HepG2 (cell line): ENCODE data around the gene NLRP6. TPM values are rescaled to one million over a fixed set of nuclear protein-coding genes. Genes with fewer than 3 reads are reported as not detected.
A peak's percentile ranks its signal among the peaks of the same experiment; 100 is the strongest.

Experiments used
- ATAC-seq: fragments of 200-7000 bp; cut with Tn5 transposase; 3 replicates; pipeline ENCODE4 v1.9.1; 2020; ENCODE audit warnings: mild to moderate bottlenecking, moderate library complexity
- BruUV-seq: library from RNA; stranded (reverse); fragments of 400-500 nt; replicated peaks from 2 replicates; lab custom pipeline; 2021; lab: Mats Ljungman, UMichigan
- CTCF ChIA-PET: fragments of 300-600 bp; formaldehyde crosslinking; extraction: SDS; loops from one replicate; lab custom pipeline; 2021; ENCODE audit warnings: low total read pairs, inconsistent platforms, low intra/inter-chr PET ratio; lab: Yijun Ruan, JAX
- POLR2A ChIA-PET: fragments of 350-600 bp; sonication (Branson Sonifier 250); formaldehyde crosslinking; loops from one replicate; lab custom pipeline; 2020; ENCODE audit warnings: antibody characterized with exemption, inconsistent platforms; lab: Yijun Ruan, JAX
- DNase-seq: peaks from one replicate; pipeline ENCODE4 v3.0.0-alpha.2; 2015; ENCODE audit warnings: low spot score
- FAIRE-seq: peaks from 3 replicates; lab custom pipeline; 2011; peaks lifted over from hg19 to GRCh38; lab: Jason Lieb, UNC
- H2AFZ ChIP-seq: one replicate; pipeline ENCODE4 v1.6.1; 2011; ENCODE audit warnings: low read length, inconsistent platforms
- H3K27ac ChIP-seq: fragments of 300-600 bp; 3 replicates; pipeline ENCODE4 v1.8.0; 2011; ENCODE audit warnings: mixed run types, mild to moderate bottlenecking, mixed read lengths, low read length, inconsistent platforms; ENCODE audit not compliant: insufficient read depth; ENCODE audit errors: extremely low read length
- H3K27me3 ChIP-seq, 2 experiments: fragments of 200-600 bp in 1 of 2; 2 replicates in 1 of 2; 3 replicates in 1 of 2; pipeline versions ENCODE4 v1.6.0 to v1.8.0; 2011; ENCODE audit warnings: low read length in 2 of 2, mild to moderate bottlenecking in 2 of 2, moderate library complexity in 2 of 2, inconsistent platforms in 1 of 2; ENCODE audit not compliant: insufficient read depth in 2 of 2, control insufficient read depth in 1 of 2
- H3K36me3 ChIP-seq, 2 experiments: fragments of 200-600 bp in 1 of 2; replicated peaks in 1 of 2; 2 replicates in 1 of 2; 3 replicates in 1 of 2; pipeline versions ENCODE4 v1.5.1 to v1.8.0; 2011; ENCODE audit warnings: low read length in 2 of 2, inconsistent platforms in 1 of 2; ENCODE audit not compliant: insufficient read depth in 2 of 2, control insufficient read depth in 1 of 2
- H3K4me1 ChIP-seq: 2 replicates; pipeline ENCODE4 v1.5.1; 2012; ENCODE audit warnings: low read length, inconsistent platforms; ENCODE audit not compliant: insufficient read depth
- H3K4me2 ChIP-seq: 2 replicates; pipeline ENCODE4 v1.6.0; 2011; ENCODE audit warnings: low read depth, low read length, inconsistent platforms
- H3K4me3 ChIP-seq, 3 experiments: fragments of 200-600 bp in 1 of 3; sonication (generic), shearing (Covaris generic) in 1 of 3; replicated peaks in 1 of 3; 2 replicates each; pipeline ENCODE4 v1.5.1; 2011 to 2016; ENCODE audit warnings: low read length in 3 of 3, inconsistent platforms in 2 of 3, low read depth in 2 of 3, mild to moderate bottlenecking in 2 of 3, control low read depth in 1 of 3, mixed read lengths in 1 of 3; ENCODE audit not compliant: insufficient read depth in 1 of 3
- H3K79me2 ChIP-seq: one replicate; pipeline ENCODE4 v1.6.1; 2011; ENCODE audit warnings: low read length, inconsistent platforms; ENCODE audit not compliant: insufficient read depth
- H3K9ac ChIP-seq: 2 replicates; pipeline ENCODE4 v1.6.0; 2011; ENCODE audit warnings: mild to moderate bottlenecking, low read depth, low read length, inconsistent platforms; ENCODE audit not compliant: insufficient read depth
- H3K9me3 ChIP-seq: 2 replicates; pipeline ENCODE4 v1.5.1; 2012; ENCODE audit warnings: mild to moderate bottlenecking, low read length
- H4K20me1 ChIP-seq: 2 replicates; pipeline ENCODE4 v1.6.0; 2011; ENCODE audit warnings: inconsistent platforms, mild to moderate bottlenecking, low read length, moderate library complexity; ENCODE audit not compliant: insufficient read depth
- BRD4 ChIP-seq: sonication (generic); formaldehyde crosslinking; IDR thresholded peaks from 2 replicates; pipeline ENCODE4 v1.4.0; 2020; ENCODE audit warnings: missing genetic modification reagents
- IKZF1 ChIP-seq: fragments of 450-650 bp; IDR thresholded peaks from 2 replicates; pipeline ENCODE4 v1.7.1; 2016
- JUN ChIP-seq: sonication (generic); formaldehyde crosslinking; IDR thresholded peaks from 2 replicates; pipeline ENCODE4 v1.4.0; 2020; ENCODE audit warnings: mild to moderate bottlenecking, missing genetic modification reagents
- KAT7 ChIP-seq: IDR thresholded peaks from 2 replicates; pipeline ENCODE4 v1.6.1; 2018; ENCODE audit warnings: borderline replicate concordance, missing compliant biosample characterization
- MED13 ChIP-seq: sonication (generic); formaldehyde crosslinking; IDR thresholded peaks from 2 replicates; pipeline ENCODE4 v1.5.0; 2020; ENCODE audit warnings: missing genetic modification reagents
- NFKB2 ChIP-seq: sonication (generic); formaldehyde crosslinking; IDR thresholded peaks from 2 replicates; pipeline ENCODE4 v1.4.0; 2020; ENCODE audit warnings: missing genetic modification reagents, borderline replicate concordance
- NRL ChIP-seq: sonication (generic); formaldehyde crosslinking; IDR thresholded peaks from 2 replicates; pipeline ENCODE4 v1.5.0; 2020; ENCODE audit warnings: missing genetic modification reagents, mild to moderate bottlenecking, moderate library complexity, borderline replicate concordance
- ZBTB3 ChIP-seq: sonication (generic); formaldehyde crosslinking; IDR thresholded peaks from 2 replicates; pipeline ENCODE4 v1.4.0; 2020; ENCODE audit warnings: low read depth, mild to moderate bottlenecking, moderate library complexity, missing genetic modification reagents, borderline replicate concordance
- ZNF264 ChIP-seq: sonication (generic); formaldehyde crosslinking; IDR thresholded peaks from 2 replicates; pipeline ENCODE4 v1.4.0; 2020; ENCODE audit warnings: missing genetic modification reagents
- ZNF619 ChIP-seq: sonication (generic); formaldehyde crosslinking; IDR thresholded peaks from 2 replicates; pipeline ENCODE4 v1.4.0; 2020; ENCODE audit warnings: mild to moderate bottlenecking, missing genetic modification reagents
- WGBS: methylation state at CpG from one replicate; pipeline ENCODE4 v1.1.6; 2017; ENCODE audit warnings: low lambda C conversion rate; 5-methylcytosine and 5-hydroxymethylcytosine counted together
- in situ Hi-C: cut with HindIII; loops from 2 replicates; pipeline ENCODE4 v1.10.0; 2017; ENCODE audit warnings: low pct_unique_long_range_greater_than_20kb; ENCODE audit not compliant: extremely low pct_ligation_motif_present
- intact Hi-C: fragments of 100-400 bp; cut with micrococcal nuclease; formaldehyde crosslinking; loops from one replicate; pipeline ENCODE4 v1.10.0; 2022; ENCODE audit not compliant: unreplicated experiment
- polyA plus RNA-seq, 8 experiments: library from polyadenylated mRNA; depleted of rRNA in 3 of 8; stranded (reverse) in 7 of 8; unstranded in 1 of 8; fragments of >200 nt; fragmentation: Illumina TruSeq in 4 of 8; extraction: Trizol in 4 of 8; gene quantifications; 2 replicates each; pipeline versions ENCODE4 v1.2.1 to v1.2.3, GENCODE V29; 2011 to 2016; ENCODE audit warnings: low read depth in 4 of 8, missing spikeins in 1 of 8, mixed read lengths in 1 of 8; ENCODE audit not compliant: insufficient read depth in 1 of 8
- total RNA-seq, 5 experiments: library from RNA; depleted of rRNA; stranded (reverse); fragments of >200 nt; fragmentation: Illumina TruSeq; extraction: Trizol; gene quantifications; 2 replicates each; pipeline ENCODE4 v1.2.3, GENCODE V29; 2016; ENCODE audit warnings: low read depth in 1 of 5

Gene NLRP6
- total and polyA plus RNA-seq, 2 of the 13 experiments (the other 11 are each of a cell fraction or from before 2014, with no cell fraction given), result not detected

DNA sequence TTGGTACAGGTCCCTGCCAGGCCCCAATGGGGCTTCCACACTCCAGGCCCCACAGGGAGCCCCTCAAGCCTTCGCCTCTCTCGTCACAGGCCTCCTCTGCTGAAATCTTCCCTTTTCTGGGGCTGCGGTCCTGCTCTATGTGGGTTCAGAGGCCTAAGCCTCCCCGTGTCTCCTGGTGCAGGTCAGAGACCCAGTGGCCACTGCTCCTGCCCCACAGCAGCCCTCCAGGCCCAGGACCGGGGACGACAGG, 48.3 kb downstream of the NLRP6 start:
- H3K4me1 ChIP-seq, result peaks cover 64% of the 10 kb centered on the region
- H3K36me3 ChIP-seq, result no peaks in the 10 kb centered on the region
- POLR2A ChIA-PET, result interaction anchor here (0.6 to 6.1 kb wide), 4 partner anchors 10 to 126 kb away, joined by 3 to 85 read pairs (median 6); partner anchors contain the start of gene IFITM1
- no peak for DNase-seq
- no peaks in the 10 kb centered on the region for H3K79me2 ChIP-seq
- CTCF ChIA-PET, result no interaction called here
- H3K4me2 ChIP-seq, result peak overlapping the region; percentile 90
- peak; percentile 24 for ATAC-seq
- no peak for FAIRE-seq
- no peaks in the 10 kb centered on the region for H3K9me3 ChIP-seq
- H3K9ac ChIP-seq, result peak overlapping the region; percentile 36; the same call in 1 of the 2 replicates
- 0 out of 2 replicates have a peak, but pooled peaks have one; percentile 7 for TF ChIP-seq NRL
- TF ChIP-seq IKZF1, result no peak
- TF ChIP-seq JUN (CRISPR knock-in tag), result no peak
- no peak for TF ChIP-seq MED13
- no peak for TF ChIP-seq KAT7 (CRISPR knock-in tag)
- 0 out of 2 replicates have a peak, but pooled peaks have one; percentile 22 for TF ChIP-seq NFKB2 (CRISPR knock-in tag)
- TF ChIP-seq ZNF264 (CRISPR knock-in tag), result no peak
- TF ChIP-seq ZBTB3 (CRISPR knock-in tag), result no peak
- no peak for TF ChIP-seq ZNF619 (CRISPR knock-in tag)
- 0 out of 2 replicates have a peak, but pooled peaks have one; percentile 50 for TF ChIP-seq BRD4
- no peak overlapping the region for H2AFZ ChIP-seq
- intact Hi-C loops, result no loop called here
- H3K27ac ChIP-seq, result peak overlapping the region; percentile 49
- BruUV-seq, result no TSS peak
- no peaks in the 10 kb centered on the region for H3K27me3 ChIP-seq
- WGBS, result 80% methylated on average over 4 of the region's 6 CpGs
- in situ Hi-C loops, result no loop called here
- H4K20me1 ChIP-seq, result no peaks in the 10 kb centered on the region
- no peak overlapping the region for H3K4me3 ChIP-seq
